ENCODE measurements around the gene IRF7.

Gene IRF7

GRCh38 chr11:660281-660680, 44.5 kb upstream of the IRF7 start:
- TF ChIP-seq TAF1 (IDR thresholded peaks at IDR 0.05; ENCODE audit: low read depth) (no peak), USF1 (IDR thresholded peaks at IDR 0.05) (no peak), TEAD4 (IDR thresholded peaks at IDR 0.05) (no peak), REST (IDR thresholded peaks at IDR 0.05; ENCODE audit: low read depth) (no peak), ZBTB7A (IDR thresholded peaks at IDR 0.05; ENCODE audit: low read depth) (no peak), EP300 (IDR thresholded peaks at IDR 0.05; ENCODE audit: borderline replicate concordance) (no peak), CEBPB (IDR thresholded peaks at IDR 0.05) (no peak), CREB1 (IDR thresholded peaks at IDR 0.05; ENCODE audit: low read depth) (no peak), TCF12 (IDR thresholded peaks at IDR 0.05; ENCODE audit: low read depth) (no peak), NFIC (IDR thresholded peaks at IDR 0.05) (no peak), EGR1 (IDR thresholded peaks at IDR 0.05) (no peak), FOXM1 (IDR thresholded peaks at IDR 0.05; ENCODE audit: borderline replicate concordance, low read depth) (no peak), YY1 (IDR thresholded peaks at IDR 0.05; ENCODE audit: low read depth) (no peak)

GRCh38 chr11:659532-660085, 43.9 kb upstream of the IRF7 start:
- TF ChIP-seq USF1 (IDR thresholded peaks at IDR 0.05) (no peak), MAX (IDR thresholded peaks at IDR 0.05) (no peak), ZBTB7A (IDR thresholded peaks at IDR 0.05; ENCODE audit: low read depth) (no peak), TCF12 (IDR thresholded peaks at IDR 0.05; ENCODE audit: low read depth) (no peak), CEBPB (IDR thresholded peaks at IDR 0.05) (no peak), REST (IDR thresholded peaks at IDR 0.05; ENCODE audit: low read depth) (no peak), TAF1 (IDR thresholded peaks at IDR 0.05; ENCODE audit: low read depth) (no peak), TEAD4 (IDR thresholded peaks at IDR 0.05) (no peak), EP300 (IDR thresholded peaks at IDR 0.05; ENCODE audit: borderline replicate concordance) (no peak), RAD21 (IDR thresholded peaks at IDR 0.05; ENCODE audit: low read depth) (no peak), EGR1 (IDR thresholded peaks at IDR 0.05) (no peak), NFIC (IDR thresholded peaks at IDR 0.05) (no peak), YY1 (IDR thresholded peaks at IDR 0.05; ENCODE audit: low read depth) (no peak), FOXM1 (IDR thresholded peaks at IDR 0.05; ENCODE audit: borderline replicate concordance, low read depth) (no peak), CREB1 (IDR thresholded peaks at IDR 0.05; ENCODE audit: low read depth) (no peak)

- TF ChIP-seq USF1 (IDR thresholded peaks at IDR 0.05) (no peak), CREB1 (IDR thresholded peaks at IDR 0.05; ENCODE audit: low read depth) (no peak), TEAD4 (IDR thresholded peaks at IDR 0.05) (no peak), ZBTB7A (IDR thresholded peaks at IDR 0.05; ENCODE audit: low read depth) (no peak), RAD21 (IDR thresholded peaks at IDR 0.05; ENCODE audit: low read depth) (no peak), TCF12 (IDR thresholded peaks at IDR 0.05; ENCODE audit: low read depth) (no peak), FOXM1 (IDR thresholded peaks at IDR 0.05; ENCODE audit: borderline replicate concordance, low read depth) (no peak), NFIC (IDR thresholded peaks at IDR 0.05) (no peak), EGR1 (IDR thresholded peaks at IDR 0.05) (no peak), YY1 (IDR thresholded peaks at IDR 0.05; ENCODE audit: low read depth) (no peak)
Observed at GRCh38 chr11:657691-658126, 42.0 kb upstream of the IRF7 start.

GRCh38 chr11:656866-657265, 41.1 kb upstream of the IRF7 start:
- TF ChIP-seq NFIC (IDR thresholded peaks at IDR 0.05) (no peak), ZBTB7A (IDR thresholded peaks at IDR 0.05; ENCODE audit: low read depth) (no peak), TCF12 (IDR thresholded peaks at IDR 0.05; ENCODE audit: low read depth) (no peak), TAF1 (IDR thresholded peaks at IDR 0.05; ENCODE audit: low read depth) (no peak), YY1 (IDR thresholded peaks at IDR 0.05; ENCODE audit: low read depth) (no peak), EGR1 (IDR thresholded peaks at IDR 0.05) (no peak), CREB1 (IDR thresholded peaks at IDR 0.05; ENCODE audit: low read depth) (no peak), TEAD4 (IDR thresholded peaks at IDR 0.05) (no peak)

- no peak for TF ChIP-seq TEAD4 (IDR thresholded peaks at IDR 0.05)
- TF ChIP-seq TCF12 (IDR thresholded peaks at IDR 0.05; ENCODE audit: low read depth), result no peak
- TF ChIP-seq EP300 (IDR thresholded peaks at IDR 0.05; ENCODE audit: borderline replicate concordance), result no peak
- no peak for TF ChIP-seq RAD21 (IDR thresholded peaks at IDR 0.05; ENCODE audit: low read depth)
- TF ChIP-seq YY1 (IDR thresholded peaks at IDR 0.05; ENCODE audit: low read depth), result no peak
- no peak for TF ChIP-seq NFIC (IDR thresholded peaks at IDR 0.05)
- TF ChIP-seq CEBPB (IDR thresholded peaks at IDR 0.05), result no peak
- no peak for TF ChIP-seq ZBTB7A (IDR thresholded peaks at IDR 0.05; ENCODE audit: low read depth)
- no peak for TF ChIP-seq REST (IDR thresholded peaks at IDR 0.05; ENCODE audit: low read depth)
- no peak for TF ChIP-seq FOXM1 (IDR thresholded peaks at IDR 0.05; ENCODE audit: borderline replicate concordance, low read depth)
- no peak for TF ChIP-seq CREB1 (IDR thresholded peaks at IDR 0.05; ENCODE audit: low read depth)
- TF ChIP-seq USF1 (IDR thresholded peaks at IDR 0.05), result no peak
- TF ChIP-seq MAX (IDR thresholded peaks at IDR 0.05), result no peak
- no peak for TF ChIP-seq EGR1 (IDR thresholded peaks at IDR 0.05)
- TF ChIP-seq TAF1 (IDR thresholded peaks at IDR 0.05; ENCODE audit: low read depth), result no peak
Observed at GRCh38 chr11:656426-656825, 40.7 kb upstream of the IRF7 start.
